ENCODE data around the gene BRS3.
"Not testable (repeated sequence)": the region's sequence is repeated elsewhere in the genome, so short reads cannot be mapped to it uniquely, and the experiment has no call there.

Gene BRS3

DNA sequence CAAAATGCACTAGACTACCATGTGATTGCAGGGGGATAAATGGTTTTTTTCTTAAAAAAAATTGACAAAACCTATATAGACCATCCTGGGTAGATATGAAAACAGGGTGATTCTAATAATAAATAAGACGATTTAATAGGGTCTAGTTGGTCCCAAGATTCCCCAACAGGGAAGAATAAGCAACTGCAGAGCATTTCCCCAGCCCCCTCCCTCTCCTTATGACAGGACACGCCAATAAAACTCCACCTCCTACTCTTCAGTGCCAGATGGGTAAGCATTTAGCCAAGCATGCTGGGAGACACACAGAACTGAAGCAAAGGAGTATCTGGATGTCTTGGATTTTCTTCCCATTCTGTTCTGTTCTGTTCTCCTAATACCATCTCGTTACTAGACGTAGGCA, at the start of gene BRS3:
Gene BRS3 (plus strand): TSS at position 301 of the 400 bp plus-strand sequence. CDS start 168 bp downstream, outside the sequence.
- Mint-ChIP-seq H3K27ac (no peak within 1 kb of the TSS), H3K9me3 (no peaks in the 10 kb centered on the region), H3K36me3 (no peaks in the 10 kb centered on the region), H3K4me3 (no peak within 1 kb of the TSS), H3K4me1 (no peaks in the 10 kb centered on the region), H3K27me3 (peaks cover 0 to 33% of the 10 kb centered on the region in 2 donors)
- ATAC-seq (replicated peaks) (no peak), DNase-seq (no peak)

- Mint-ChIP-seq H3K36me3 (no peaks in the 10 kb centered on the region), H3K27me3 (peaks cover 0 to 5% of the 10 kb centered on the region in 2 donors), H3K9me3 (no peaks in the 10 kb centered on the region), H3K4me3 (no peak overlapping the region), H3K27ac (no peak overlapping the region), H3K4me1 (no peaks in the 10 kb centered on the region)
- no peak for ATAC-seq (replicated peaks)
- no peak for DNase-seq
Measured at GRCh38 chrX:136438192-136438591, 49.6 kb upstream of the BRS3 start.

GRCh38 chrX:136445674-136446073, 42.1 kb upstream of the BRS3 start:
- ATAC-seq (replicated peaks); H3K27ac Mint-ChIP-seq; H3K36me3 Mint-ChIP-seq; H3K4me1 Mint-ChIP-seq; H3K4me3 Mint-ChIP-seq; H3K9me3 Mint-ChIP-seq; H3K27me3 Mint-ChIP-seq; DNase-seq: not testable (repeated sequence)

- DNase-seq (no peak), ATAC-seq (replicated peaks) (no peak)
- no peak overlapping the region for H3K27ac Mint-ChIP-seq
- H3K36me3 Mint-ChIP-seq: no peaks in the 10 kb centered on the region
- no peaks in the 10 kb centered on the region for H3K4me1 Mint-ChIP-seq
- H3K4me3 Mint-ChIP-seq: no peak overlapping the region
- H3K9me3 Mint-ChIP-seq: no peaks in the 10 kb centered on the region
- no peaks in the 10 kb centered on the region for H3K27me3 Mint-ChIP-seq
Measured at GRCh38 chrX:136446208-136446607, 41.5 kb upstream of the BRS3 start.

GRCh38 chrX:136447308-136447707, 40.4 kb upstream of the BRS3 start:
- DNase-seq (no peak), ATAC-seq (replicated peaks) (no peak)
- Mint-ChIP-seq H3K27ac (no peak overlapping the region), H3K36me3 (no peaks in the 10 kb centered on the region), H3K4me3 (no peak overlapping the region), H3K9me3 (no peaks in the 10 kb centered on the region), H3K4me1 (no peaks in the 10 kb centered on the region), H3K27me3 (no peaks in the 10 kb centered on the region)

- Mint-ChIP-seq H3K4me1 (no peaks in the 10 kb centered on the region), H3K27ac (no peak overlapping the region), H3K4me3 (no peak overlapping the region), H3K9me3 (no peaks in the 10 kb centered on the region), H3K27me3 (no peaks in the 10 kb centered on the region), H3K36me3 (no peaks in the 10 kb centered on the region)
- ATAC-seq (replicated peaks) (no peak), DNase-seq (no peak)
Measured at GRCh38 chrX:136447968-136448367, 39.8 kb upstream of the BRS3 start.

DNA sequence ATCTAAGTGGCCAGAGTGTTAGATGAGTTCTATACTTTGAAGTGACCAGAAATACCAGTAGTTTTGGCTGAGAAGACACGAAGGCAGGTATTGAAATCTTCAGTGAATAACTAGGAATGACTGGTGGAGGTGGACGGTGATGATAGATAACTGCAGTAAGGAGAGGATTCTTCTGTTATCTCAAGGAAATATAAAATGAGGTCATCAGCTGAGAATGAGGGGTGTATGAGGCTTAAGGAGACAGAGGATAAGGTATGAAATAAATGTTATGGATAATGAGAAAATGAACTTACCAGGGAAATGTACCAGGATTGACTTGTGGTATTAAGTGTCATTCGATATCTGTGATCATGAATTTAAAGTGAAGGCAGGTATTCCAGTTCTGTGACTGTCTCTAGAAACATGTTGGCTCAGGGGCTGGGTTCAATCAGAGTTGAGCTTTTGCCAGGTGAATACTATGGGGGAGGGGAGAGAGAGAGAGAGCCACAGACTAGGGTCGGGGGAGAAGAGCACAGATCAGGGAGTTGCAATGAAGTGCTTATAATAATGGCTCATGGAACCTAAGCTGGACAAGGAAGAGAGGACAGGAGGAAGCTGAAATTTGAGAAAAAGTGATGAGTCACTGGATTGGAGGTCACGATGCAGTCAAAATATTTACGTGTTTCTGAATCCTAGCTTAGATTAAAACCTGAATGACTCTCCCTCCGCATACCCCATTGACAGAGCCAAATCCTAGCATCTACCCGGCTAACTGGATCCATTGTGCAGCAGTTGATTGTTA, 37.5 kb upstream of the BRS3 start:
- no peak overlapping the region for H3K4me3 Mint-ChIP-seq
- no peaks in the 10 kb centered on the region for H3K36me3 Mint-ChIP-seq
- no peak for ATAC-seq (replicated peaks)
- H3K27me3 Mint-ChIP-seq: no peaks in the 10 kb centered on the region
- no peaks in the 10 kb centered on the region for H3K4me1 Mint-ChIP-seq
- H3K9me3 Mint-ChIP-seq: no peaks in the 10 kb centered on the region
- H3K27ac Mint-ChIP-seq: no peak overlapping the region
- DNase-seq: no peak

DNA sequence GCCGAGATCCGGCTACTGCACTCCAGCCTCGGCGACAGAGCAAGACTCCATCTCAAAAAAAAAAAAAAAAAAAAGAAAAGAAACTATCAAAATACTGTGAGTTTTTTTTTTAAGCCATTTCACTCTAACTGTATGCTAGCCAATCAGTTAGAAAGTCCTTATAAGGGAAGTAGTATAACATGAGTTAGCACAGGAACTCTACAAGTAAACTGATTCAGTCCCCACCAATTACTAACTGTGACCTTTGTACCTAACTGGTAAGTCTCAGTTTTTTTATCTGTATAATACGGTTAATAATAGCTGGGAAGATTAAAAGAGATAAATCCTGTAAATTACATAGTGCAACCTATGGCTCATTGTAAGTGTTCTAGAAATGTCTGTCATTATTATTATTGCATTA, 35.1 kb upstream of the BRS3 start:
- no peaks in the 10 kb centered on the region for H3K36me3 Mint-ChIP-seq
- no peaks in the 10 kb centered on the region for H3K27me3 Mint-ChIP-seq
- ATAC-seq (replicated peaks): no peak
- no peak overlapping the region for H3K27ac Mint-ChIP-seq
- no peak for DNase-seq
- no peaks in the 10 kb centered on the region for H3K9me3 Mint-ChIP-seq
- H3K4me3 Mint-ChIP-seq: no peak overlapping the region
- no peaks in the 10 kb centered on the region for H3K4me1 Mint-ChIP-seq

GRCh38 chrX:136453114-136453513, 34.6 kb upstream of the BRS3 start:
- no peak for DNase-seq
- H3K27me3 Mint-ChIP-seq: no peaks in the 10 kb centered on the region
- no peak for ATAC-seq (replicated peaks)
- H3K4me3 Mint-ChIP-seq: no peak overlapping the region
- H3K27ac Mint-ChIP-seq: no peak overlapping the region
- H3K4me1 Mint-ChIP-seq: no peaks in the 10 kb centered on the region
- no peaks in the 10 kb centered on the region for H3K36me3 Mint-ChIP-seq
- no peaks in the 10 kb centered on the region for H3K9me3 Mint-ChIP-seq

- no peak overlapping the region for H3K4me3 Mint-ChIP-seq
- no peak overlapping the region for H3K27ac Mint-ChIP-seq
- H3K36me3 Mint-ChIP-seq: no peaks in the 10 kb centered on the region
- no peaks in the 10 kb centered on the region for H3K27me3 Mint-ChIP-seq
- no peaks in the 10 kb centered on the region for H3K4me1 Mint-ChIP-seq
- no peaks in the 10 kb centered on the region for H3K9me3 Mint-ChIP-seq
- no peak for ATAC-seq (replicated peaks)
- no peak for DNase-seq
Measured at GRCh38 chrX:136453771-136454170, 34.0 kb upstream of the BRS3 start.

DNA sequence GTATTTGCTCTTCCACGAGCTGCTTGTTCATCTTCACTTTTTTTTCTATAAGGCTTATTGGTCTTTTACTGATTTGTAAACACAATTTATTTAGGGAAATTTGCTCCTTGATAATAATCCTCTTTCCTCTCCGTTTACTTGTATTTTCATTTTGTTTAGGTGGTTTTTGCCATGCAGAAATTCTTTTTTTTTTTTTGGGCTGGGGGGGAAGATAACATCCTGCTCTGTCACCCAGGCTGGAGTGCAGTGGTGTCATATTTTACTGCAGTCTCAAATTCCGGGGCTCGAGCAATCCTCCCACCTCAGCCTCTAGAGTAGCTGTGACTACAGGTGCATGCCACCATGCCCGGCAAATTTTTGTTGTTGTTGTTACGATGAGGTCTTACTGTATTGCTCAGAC, 31.6 kb upstream of the BRS3 start:
- no peaks in the 10 kb centered on the region for H3K36me3 Mint-ChIP-seq
- H3K4me3 Mint-ChIP-seq: no peak overlapping the region
- ATAC-seq (replicated peaks) (no peak), DNase-seq (no peak)
- H3K4me1 Mint-ChIP-seq: no peaks in the 10 kb centered on the region
- H3K27ac Mint-ChIP-seq: no peak overlapping the region
- no peaks in the 10 kb centered on the region for H3K9me3 Mint-ChIP-seq
- no peaks in the 10 kb centered on the region for H3K27me3 Mint-ChIP-seq

DNA sequence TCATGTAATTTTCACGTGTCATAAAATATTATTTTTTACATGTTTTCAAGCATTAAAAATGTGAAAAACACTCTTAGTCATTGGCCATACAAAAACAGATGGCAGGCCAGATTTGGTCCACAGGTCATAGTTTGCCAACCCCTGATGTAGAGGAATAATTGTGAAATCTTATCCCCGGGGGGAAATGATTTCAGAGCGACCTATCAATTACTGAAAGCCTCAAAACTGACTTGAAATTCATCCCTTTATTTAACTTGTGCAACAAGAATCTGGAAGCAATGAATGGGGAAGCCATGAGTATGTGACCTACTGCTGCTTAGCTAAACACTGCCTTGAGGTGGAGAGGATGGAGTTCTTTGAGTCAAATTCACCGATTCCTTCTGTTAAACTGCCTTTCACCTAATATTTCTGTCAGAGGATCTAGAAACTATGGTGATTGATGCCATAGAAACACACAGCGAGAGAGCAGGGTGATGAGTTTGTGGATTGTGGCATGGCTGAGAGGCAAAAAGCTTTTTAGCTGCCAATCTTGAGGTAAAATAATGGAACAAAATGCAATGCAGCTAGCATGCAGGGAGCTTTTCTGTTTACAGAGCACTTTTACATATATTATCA, 30.3 kb upstream of the BRS3 start:
- DNase-seq: no peak
- no peak overlapping the region for H3K4me3 Mint-ChIP-seq
- no peak overlapping the region for H3K27ac Mint-ChIP-seq
- H3K9me3 Mint-ChIP-seq: no peaks in the 10 kb centered on the region
- no peak for ATAC-seq (replicated peaks)
- H3K27me3 Mint-ChIP-seq: no peaks in the 10 kb centered on the region
- H3K4me1 Mint-ChIP-seq: no peaks in the 10 kb centered on the region
- H3K36me3 Mint-ChIP-seq: no peaks in the 10 kb centered on the region

- H3K4me3 Mint-ChIP-seq: no peak overlapping the region
Measured at GRCh38 chrX:136464589-136464988, 23.2 kb upstream of the BRS3 start.

GRCh38 chrX:136467303-136467702, 20.4 kb upstream of the BRS3 start:
- H3K27me3 Mint-ChIP-seq: no peaks in the 10 kb centered on the region

More at GRCh38 chrX:136464589-136464988, 23.2 kb upstream of the BRS3 start:
- Mint-ChIP-seq H3K36me3 (no peaks in the 10 kb centered on the region), H3K4me1 (no peaks in the 10 kb centered on the region), H3K9me3 (no peaks in the 10 kb centered on the region), H3K27ac (no peak overlapping the region), H3K27me3 (no peaks in the 10 kb centered on the region)
- DNase-seq: no peak
- no peak for ATAC-seq (replicated peaks)

GRCh38 chrX:136468391-136469103, 19.2 kb upstream of the BRS3 start:
- no peak for DNase-seq

More at GRCh38 chrX:136467303-136467702, 20.4 kb upstream of the BRS3 start:
- H3K9me3 Mint-ChIP-seq: no peaks in the 10 kb centered on the region
- no peak overlapping the region for H3K4me3 Mint-ChIP-seq
- ATAC-seq (replicated peaks) (no peak), DNase-seq (no peak)
- H3K36me3 Mint-ChIP-seq: no peaks in the 10 kb centered on the region
- no peak overlapping the region for H3K27ac Mint-ChIP-seq
- H3K4me1 Mint-ChIP-seq: no peaks in the 10 kb centered on the region

More at GRCh38 chrX:136468391-136469103, 19.2 kb upstream of the BRS3 start:
- Mint-ChIP-seq H3K27me3 (no peaks in the 10 kb centered on the region), H3K4me3 (no peak overlapping the region), H3K9me3 (no peaks in the 10 kb centered on the region), H3K27ac (no peak overlapping the region), H3K4me1 (no peaks in the 10 kb centered on the region), H3K36me3 (no peaks in the 10 kb centered on the region)
- ATAC-seq (replicated peaks): no peak
